Loucy (cell line): ENCODE measurements around the gene MORN4.

Experiments
- H2AFZ ChIP-seq: fragments of 200-600 bp; sonication (generic); 2 replicates; pipeline ENCODE4 v1.6.0; 2016; ENCODE audit warnings: antibody characterized with exemption, mild to moderate bottlenecking, low read length, moderate library complexity
- H3F3A ChIP-seq: fragments of 200-600 bp; 2 replicates; pipeline ENCODE4 v1.6.0; 2016; ENCODE audit warnings: antibody characterized with exemption, low read depth, mild to moderate bottlenecking
- H3K27me3 ChIP-seq: fragments of 200-600 bp; sonication (generic); 2 replicates; pipeline ENCODE4 v1.6.1; 2014; ENCODE audit warnings: low read length, mild to moderate bottlenecking; ENCODE audit not compliant: insufficient read depth, poor library complexity, severe bottlenecking
- H3K36me3 ChIP-seq: fragments of 200-600 bp; sonication (generic); 2 replicates; pipeline ENCODE4 v1.6.1; 2016; ENCODE audit warnings: low read length; ENCODE audit not compliant: insufficient read depth
- H3K4me1 ChIP-seq: fragments of 200-600 bp; sonication (generic); 2 replicates; pipeline ENCODE4 v1.5.1; 2014; ENCODE audit warnings: low read length, mild to moderate bottlenecking; ENCODE audit not compliant: insufficient read depth, poor library complexity, severe bottlenecking
- H3K4me2 ChIP-seq: fragments of 200-600 bp; sonication (generic); 2 replicates; pipeline ENCODE4 v1.6.0; 2014; ENCODE audit warnings: antibody characterized with exemption, low read length, low read depth, mild to moderate bottlenecking; ENCODE audit not compliant: poor library complexity, severe bottlenecking
- H3K4me3 ChIP-seq: fragments of 200-600 bp; sonication (generic); 2 replicates; pipeline ENCODE4 v1.5.1; 2014; ENCODE audit warnings: low read length, mild to moderate bottlenecking, mixed read lengths; ENCODE audit not compliant: poor library complexity, severe bottlenecking
- H3K79me2 ChIP-seq: fragments of 200-600 bp; sonication (generic); 2 replicates; pipeline ENCODE4 v1.6.1; 2014; ENCODE audit warnings: low read length; ENCODE audit not compliant: insufficient read depth
- H3K9ac ChIP-seq: fragments of 200-600 bp; sonication (generic); 2 replicates; pipeline ENCODE4 v1.6.0; 2014; ENCODE audit warnings: mild to moderate bottlenecking, low read depth, low read length, moderate library complexity; ENCODE audit not compliant: poor library complexity, severe bottlenecking
- H3K9me2 ChIP-seq: fragments of 200-600 bp; sonication (generic); replicated peaks from 2 replicates; pipeline ENCODE4 v1.6.1; 2016; ENCODE audit warnings: low read depth, low read length, mixed read lengths
- H3K9me3 ChIP-seq: fragments of 200-600 bp; sonication (generic); 2 replicates; pipeline ENCODE4 v1.6.1; 2014; ENCODE audit warnings: mild to moderate bottlenecking, antibody characterized with exemption, low read length, low read depth; ENCODE audit not compliant: insufficient read depth
- H4K20me1 ChIP-seq: fragments of 200-600 bp; sonication (generic); 2 replicates; pipeline ENCODE4 v1.6.0; 2014; ENCODE audit warnings: antibody characterized with exemption, low read length, mild to moderate bottlenecking; ENCODE audit not compliant: insufficient read depth, poor library complexity, severe bottlenecking
- EZH2phosphoT487 ChIP-seq: fragments of 200-600 bp; IDR thresholded peaks from 2 replicates; pipeline ENCODE4 v1.6.1; 2018; ENCODE audit warnings: antibody characterized with exemption, mild to moderate bottlenecking, moderate library complexity, borderline replicate concordance
- TF ChIP-seq, protein P1 (sequence below): fragments of 200-600 bp; sonication (generic); conservative IDR thresholded peaks from 2 replicates; pipeline ENCODE4 v1.5.1; 2014; ENCODE audit warnings: mild to moderate bottlenecking, antibody characterized with exemption, low read length

Gene MORN4

DNA sequence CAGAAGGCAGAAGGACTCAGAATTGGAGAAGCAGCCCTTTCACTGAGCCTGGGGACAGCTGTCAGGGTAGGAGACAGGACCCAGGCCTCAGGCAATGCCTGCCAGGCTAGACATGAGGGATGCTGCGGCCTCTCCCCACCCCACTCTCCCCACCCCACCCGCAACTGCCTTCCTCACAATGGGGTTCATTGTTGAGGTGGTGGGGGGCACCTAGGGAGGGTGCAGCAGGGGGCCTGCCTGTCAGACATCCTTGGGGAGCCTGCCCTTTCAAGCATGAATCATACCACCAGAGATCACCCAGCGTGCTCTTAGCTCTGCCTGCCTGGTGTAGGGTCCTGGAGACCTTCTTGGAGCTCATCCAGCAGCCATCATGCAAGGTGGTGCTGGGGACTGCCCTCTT lies 43.8 kb downstream of the MORN4 start, which contains the start of gene C10orf62:
C10orf62 (plus strand) TSS at position 243 of the 400 bp plus-strand sequence. CDS start 177 bp downstream, outside the sequence.
- H4K20me1 ChIP-seq = no peaks in the 10 kb centered on the region
- no peaks in the 10 kb centered on the region for H3K4me1 ChIP-seq
- H2AFZ ChIP-seq = no peak within 1 kb of the TSS
- H3K36me3 ChIP-seq = no peaks in the 10 kb centered on the region
- no peaks in the 10 kb centered on the region for H3K79me2 ChIP-seq
- H3K9ac ChIP-seq = no peak within 1 kb of the TSS
- H3K9me3 ChIP-seq = no peaks in the 10 kb centered on the region
- TF ChIP-seq EZH2phosphoT487 = no peak
- TF ChIP-seq, protein P1, sequence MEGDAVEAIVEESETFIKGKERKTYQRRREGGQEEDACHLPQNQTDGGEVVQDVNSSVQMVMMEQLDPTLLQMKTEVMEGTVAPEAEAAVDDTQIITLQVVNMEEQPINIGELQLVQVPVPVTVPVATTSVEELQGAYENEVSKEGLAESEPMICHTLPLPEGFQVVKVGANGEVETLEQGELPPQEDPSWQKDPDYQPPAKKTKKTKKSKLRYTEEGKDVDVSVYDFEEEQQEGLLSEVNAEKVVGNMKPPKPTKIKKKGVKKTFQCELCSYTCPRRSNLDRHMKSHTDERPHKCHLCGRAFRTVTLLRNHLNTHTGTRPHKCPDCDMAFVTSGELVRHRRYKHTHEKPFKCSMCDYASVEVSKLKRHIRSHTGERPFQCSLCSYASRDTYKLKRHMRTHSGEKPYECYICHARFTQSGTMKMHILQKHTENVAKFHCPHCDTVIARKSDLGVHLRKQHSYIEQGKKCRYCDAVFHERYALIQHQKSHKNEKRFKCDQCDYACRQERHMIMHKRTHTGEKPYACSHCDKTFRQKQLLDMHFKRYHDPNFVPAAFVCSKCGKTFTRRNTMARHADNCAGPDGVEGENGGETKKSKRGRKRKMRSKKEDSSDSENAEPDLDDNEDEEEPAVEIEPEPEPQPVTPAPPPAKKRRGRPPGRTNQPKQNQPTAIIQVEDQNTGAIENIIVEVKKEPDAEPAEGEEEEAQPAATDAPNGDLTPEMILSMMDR = no peak
- no peaks in the 10 kb centered on the region for H3F3A ChIP-seq
- no peak within 1 kb of the TSS for H3K4me2 ChIP-seq
- H3K4me3 ChIP-seq = no peak within 1 kb of the TSS
- no peaks in the 10 kb centered on the region for H3K9me2 ChIP-seq
- no peaks in the 10 kb centered on the region for H3K27me3 ChIP-seq

DNA sequence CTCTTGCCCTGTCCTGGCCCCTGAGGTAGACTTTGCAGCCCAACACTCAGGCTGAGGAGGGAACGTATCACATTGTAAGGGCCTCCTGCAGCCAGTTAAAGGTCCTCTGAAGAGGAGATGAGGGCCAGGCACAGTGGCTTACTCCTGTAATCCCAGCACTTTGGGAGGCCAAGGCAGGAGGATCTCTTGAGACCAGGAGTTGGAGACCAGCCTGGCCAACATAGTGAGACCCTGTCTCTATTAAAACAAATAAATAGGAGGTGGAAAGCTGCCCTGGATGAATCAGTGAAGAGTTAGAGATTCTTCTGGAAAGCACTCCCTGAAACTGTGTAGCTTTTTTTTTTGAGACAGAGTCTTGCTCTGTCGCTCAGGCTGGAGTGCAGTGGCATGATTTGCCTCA lies 46.1 kb downstream of the MORN4 start:
- Histone ChIP-seq H3K36me3 (no peaks in the 10 kb centered on the region), H3K27me3 (no peaks in the 10 kb centered on the region), H4K20me1 (no peaks in the 10 kb centered on the region), H3K79me2 (no peaks in the 10 kb centered on the region), H3F3A (no peaks in the 10 kb centered on the region), H3K4me1 (no peaks in the 10 kb centered on the region), H3K9ac (no peak overlapping the region), H3K4me2 (no peak overlapping the region), H3K4me3 (no peak overlapping the region), H2AFZ (0 out of 2 replicates have a peak overlapping the region, but pooled peaks have one; percentile 60), H3K9me2 (no peaks in the 10 kb centered on the region), H3K9me3 (no peaks in the 10 kb centered on the region)
- no peak for TF ChIP-seq EZH2phosphoT487
- TF ChIP-seq, protein P1 = no peak

DNA sequence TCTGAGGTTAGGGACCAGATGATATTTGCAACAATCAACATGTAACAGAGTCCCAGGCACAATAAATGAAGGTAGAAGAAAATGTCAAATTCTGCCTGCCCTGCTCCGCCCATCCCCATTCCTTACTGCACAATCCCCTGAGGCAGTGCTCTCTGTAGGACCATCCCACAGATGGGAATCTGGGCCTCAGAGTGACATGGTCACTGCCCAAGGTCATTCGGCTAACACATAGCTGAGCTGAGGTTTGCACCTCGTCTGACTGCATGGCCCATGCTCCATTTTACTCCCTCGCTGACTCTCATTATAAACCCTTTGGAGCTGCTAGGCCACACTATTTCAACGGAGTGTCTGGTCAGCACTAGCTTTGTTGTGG lies 47.9 kb downstream of the MORN4 start:
- no peak overlapping the region for H3K4me2 ChIP-seq
- H3K4me3 ChIP-seq = no peak overlapping the region
- H3K4me1 ChIP-seq = peaks cover under 1% of the 10 kb centered on the region
- no peaks in the 10 kb centered on the region for H3K36me3 ChIP-seq
- H3K79me2 ChIP-seq = no peaks in the 10 kb centered on the region
- H3F3A ChIP-seq = no peaks in the 10 kb centered on the region
- H2AFZ ChIP-seq = no peak overlapping the region
- H3K9me2 ChIP-seq = no peaks in the 10 kb centered on the region
- TF ChIP-seq, protein P1 = no peak
- no peak for TF ChIP-seq EZH2phosphoT487
- H3K9ac ChIP-seq = no peak overlapping the region
- H4K20me1 ChIP-seq = no peaks in the 10 kb centered on the region
- H3K9me3 ChIP-seq = no peaks in the 10 kb centered on the region
- no peaks in the 10 kb centered on the region for H3K27me3 ChIP-seq
